Middle frontal gyrus (tissue), 1 donor: Measurements from ENCODE around the gene ZNF333.
"Not testable (repeated sequence)": the region's sequence is repeated elsewhere in the genome, so short reads cannot be mapped to it uniquely, and the experiment has no call there.

Source experiments
- DNase-seq: peaks from one replicate; pipeline ENCODE4 v3.0.0-alpha.2; 2015; ENCODE audit warnings: low spot score; ENCODE audit errors: extremely low spot score

The ZNF333 gene

GRCh38 chr19:14767466-14767971 is 77.7 kb downstream of the ZNF333 start:
- no peak for DNase-seq

- DNase-seq = no peak
These were observed 78.2 kb downstream of the ZNF333 start for GRCh38 chr19:14768001-14768400.

GRCh38 chr19:14769201-14769600 is 79.4 kb downstream of the ZNF333 start:
- DNase-seq = no peak

- DNase-seq = no peak
These were observed 80.3 kb downstream of the ZNF333 start for GRCh38 chr19:14770136-14770535.

GRCh38 chr19:14770944-14771839 is 81.3 kb downstream of the ZNF333 start:
- DNase-seq = no peak

GRCh38 chr19:14772467-14772866 is 82.6 kb downstream of the ZNF333 start:
- DNase-seq = no peak

GRCh38 chr19:14772995-14773394 is 83.1 kb downstream of the ZNF333 start:
- no peak for DNase-seq

- DNase-seq = not testable (repeated sequence)
These were observed 83.9 kb downstream of the ZNF333 start for GRCh38 chr19:14773722-14774121.

- no peak for DNase-seq
These were observed 84.5 kb downstream of the ZNF333 start for GRCh38 chr19:14774373-14774772.

- DNase-seq = not testable (repeated sequence)
These were observed 85.5 kb downstream of the ZNF333 start for GRCh38 chr19:14775326-14775725.

DNA sequence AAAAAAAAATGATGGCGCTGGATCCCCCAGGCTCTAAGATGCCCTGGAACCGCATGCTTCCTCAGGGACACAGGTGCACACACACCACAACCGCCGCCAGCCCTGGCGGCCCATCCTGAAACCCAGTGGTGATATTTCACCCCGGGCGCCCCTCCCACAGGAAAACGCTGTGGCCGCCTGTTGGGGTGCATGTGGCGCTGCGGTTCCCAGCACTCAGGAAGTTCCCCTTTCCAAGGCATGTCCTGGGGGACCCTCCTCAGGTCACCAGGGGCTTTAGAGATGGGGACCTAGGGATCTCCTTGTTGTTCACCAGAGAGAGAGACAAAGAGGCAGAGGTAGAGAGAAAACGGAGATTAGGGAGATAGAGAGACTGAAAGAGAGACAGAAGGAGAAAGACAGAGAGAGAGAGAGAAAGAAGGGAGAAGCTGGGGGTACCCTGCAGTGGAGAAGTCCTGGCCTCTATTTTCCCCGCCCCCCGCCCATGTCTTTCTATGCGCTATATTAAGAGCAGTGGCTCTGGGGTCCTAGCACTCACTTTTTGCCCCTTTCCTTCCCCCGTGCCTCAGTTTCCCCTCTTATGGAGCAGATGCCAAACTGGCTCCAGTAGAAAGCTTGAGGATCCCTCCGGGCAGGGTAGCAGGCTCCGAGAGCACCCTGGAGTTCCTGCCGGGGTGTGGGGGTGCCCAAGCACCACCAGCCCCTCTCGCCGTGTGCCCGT is 86.2 kb downstream of the ZNF333 start:
- DNase-seq = no peak

DNA sequence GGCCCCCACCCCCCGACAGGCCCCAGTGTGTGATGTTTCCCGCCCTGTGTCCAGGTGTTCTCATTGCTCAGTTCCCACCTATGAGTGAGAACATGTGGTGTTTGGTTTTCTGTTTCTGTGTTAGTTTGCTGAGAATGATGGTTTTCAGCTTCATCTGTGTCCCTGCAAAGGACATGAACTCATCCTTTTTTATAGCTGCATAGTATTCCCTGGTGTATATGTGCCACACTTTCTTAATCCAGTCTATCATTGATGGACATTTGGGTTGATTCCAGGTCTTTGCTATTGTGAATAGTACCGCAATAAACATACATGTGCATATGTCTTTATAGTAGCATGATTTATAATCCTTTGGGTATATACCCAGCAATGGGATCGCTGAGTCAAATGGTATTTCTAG is 87.8 kb downstream of the ZNF333 start:
- DNase-seq = not testable (repeated sequence)

GRCh38 chr19:14778110-14778845 is 88.4 kb downstream of the ZNF333 start, which contains the start of gene ADGRE2:
Gene ADGRE2, minus strand, starts transcription at chr19:14778560. Its CDS starts 1,804 bp downstream, at chr19:14776756.
- not testable (repeated sequence) for DNase-seq

DNA sequence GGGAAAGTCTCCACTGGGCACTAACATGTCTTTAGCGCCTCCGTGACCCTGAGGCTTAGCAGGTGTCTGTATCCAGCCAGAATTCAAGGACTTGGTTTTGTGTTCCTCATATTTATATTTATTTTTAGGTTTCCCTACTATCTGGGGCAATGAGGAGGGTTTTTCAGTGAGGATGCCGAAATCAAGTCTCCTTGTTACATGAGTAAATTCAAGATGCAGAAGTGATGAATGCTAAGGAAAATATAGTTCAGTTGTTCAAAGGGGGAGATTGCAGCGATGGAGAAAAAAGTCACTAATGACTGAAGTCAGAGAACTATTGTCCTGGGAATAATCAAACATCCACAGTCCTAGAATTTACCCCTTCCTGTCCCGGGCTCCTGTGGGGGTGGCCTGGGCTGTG is 89.3 kb downstream of the ZNF333 start:
- DNase-seq = no peak

- DNase-seq = not testable (repeated sequence)
These were observed 90.9 kb downstream of the ZNF333 start for GRCh38 chr19:14780622-14781225.

DNA sequence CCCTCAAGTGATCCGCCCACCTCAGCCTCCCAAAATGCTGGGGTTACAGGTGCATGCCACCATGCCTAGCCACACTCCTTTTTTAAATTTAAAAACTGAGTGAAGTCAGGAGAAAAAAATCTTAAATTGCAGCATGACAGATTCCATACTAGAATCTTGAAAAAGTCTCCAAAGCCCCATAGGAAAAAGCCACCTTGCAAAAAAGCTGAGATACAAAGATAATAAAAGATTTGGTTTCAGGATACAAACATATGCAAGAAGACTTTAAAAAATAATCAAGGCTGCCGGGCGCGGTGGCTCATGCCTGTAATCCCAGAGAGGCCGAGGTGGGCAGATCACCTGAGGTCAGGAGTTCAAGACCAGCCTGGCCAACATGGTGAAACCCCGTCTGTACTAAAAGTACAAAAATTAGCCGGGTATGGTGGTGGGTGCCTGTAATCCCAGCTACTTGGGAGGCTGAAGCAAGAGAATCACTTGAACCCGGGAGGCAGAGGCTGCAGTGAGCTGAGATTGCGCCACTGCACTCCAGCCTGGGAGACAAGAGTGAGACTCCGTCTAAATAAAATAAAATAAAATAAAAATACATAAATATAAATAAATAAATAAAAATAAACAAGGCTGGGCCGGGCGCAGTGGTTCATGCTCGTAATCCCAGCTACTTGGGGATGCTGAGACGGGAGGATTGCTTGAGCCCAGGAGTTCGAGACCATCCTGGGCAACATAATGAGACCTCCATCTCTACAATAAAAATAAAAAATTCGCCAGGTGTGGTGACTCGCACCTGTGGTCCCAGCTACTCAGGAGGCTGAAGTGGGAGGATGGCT is 92.1 kb downstream of the ZNF333 start:
- not testable (repeated sequence) for DNase-seq

DNA sequence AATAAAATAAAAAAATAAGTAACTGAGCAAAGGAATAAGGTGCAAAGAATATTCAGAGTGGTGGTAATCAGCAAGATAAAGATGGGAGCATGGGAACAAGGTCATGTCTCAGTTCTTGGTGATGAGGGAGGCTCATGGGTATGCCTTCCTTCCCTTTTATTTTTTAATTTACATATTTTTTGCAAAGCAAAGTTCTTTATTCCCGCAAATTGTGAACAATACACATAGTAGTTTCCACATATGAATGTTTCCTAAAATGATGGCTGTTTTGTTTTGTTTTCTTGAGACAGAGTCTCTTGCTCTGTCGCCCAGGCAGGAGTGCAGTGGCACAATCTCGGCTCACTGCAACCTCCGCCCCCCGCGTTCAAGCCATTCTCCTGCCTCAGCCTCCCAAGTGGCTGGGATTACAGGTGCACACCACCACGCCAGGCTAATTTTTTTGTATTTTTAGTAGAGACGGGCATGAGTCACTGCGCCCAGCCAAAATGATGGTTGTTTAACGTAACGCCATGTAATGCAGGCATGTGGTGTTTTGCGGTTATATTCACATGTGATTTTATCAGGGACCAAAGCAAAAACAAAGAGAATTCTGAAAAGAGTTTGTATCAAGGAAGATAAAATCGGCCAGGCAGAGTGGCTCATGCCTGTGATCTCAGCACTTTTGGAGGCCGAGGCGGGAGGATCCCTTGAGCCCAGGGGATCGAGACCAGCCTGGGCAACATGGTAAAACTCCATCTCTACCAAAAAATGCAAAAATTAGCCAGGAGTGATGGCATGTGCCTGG is 93.0 kb downstream of the ZNF333 start:
- no peak for DNase-seq
